Endothelial cell of umbilical vein (primary cell): ENCODE results near the gene OR51I2.

Experiments used
- EZH2 ChIP-seq: IDR thresholded peaks from 2 replicates; pipeline ENCODE4 v1.6.1; 2012; ENCODE audit warnings: borderline replicate concordance, low read depth, mild to moderate bottlenecking, moderate library complexity, low read length, inconsistent platforms; ENCODE audit not compliant: severe bottlenecking
- MAX ChIP-seq: IDR thresholded peaks from 2 replicates; pipeline ENCODE4 v1.6.1; 2011; ENCODE audit not compliant: insufficient read depth, insufficient read length
- MYC ChIP-seq: IDR thresholded peaks from one replicate; pipeline ENCODE4 v1.6.1; 2011; ENCODE audit warnings: mild to moderate bottlenecking, low read depth, low read length
- POLR2A ChIP-seq: IDR thresholded peaks from 2 replicates; pipeline ENCODE4 v1.6.1; 2012; ENCODE audit warnings: low read depth, mild to moderate bottlenecking, control low read depth, low read length
- TF ChIP-seq, protein P1 (sequence below), 2 donors: IDR thresholded peaks; 1 replicate in 1 of 2; 2 replicates in 1 of 2; pipeline ENCODE4 v1.5.1; 2011; ENCODE audit warnings: low read length in 2 of 2, mild to moderate bottlenecking in 2 of 2, moderate library complexity in 2 of 2, control low read depth in 1 of 2, inconsistent platforms in 1 of 2, low read depth in 1 of 2; ENCODE audit not compliant: insufficient read depth in 1 of 2; ENCODE audit errors: extremely low read depth in 1 of 2

DNA sequence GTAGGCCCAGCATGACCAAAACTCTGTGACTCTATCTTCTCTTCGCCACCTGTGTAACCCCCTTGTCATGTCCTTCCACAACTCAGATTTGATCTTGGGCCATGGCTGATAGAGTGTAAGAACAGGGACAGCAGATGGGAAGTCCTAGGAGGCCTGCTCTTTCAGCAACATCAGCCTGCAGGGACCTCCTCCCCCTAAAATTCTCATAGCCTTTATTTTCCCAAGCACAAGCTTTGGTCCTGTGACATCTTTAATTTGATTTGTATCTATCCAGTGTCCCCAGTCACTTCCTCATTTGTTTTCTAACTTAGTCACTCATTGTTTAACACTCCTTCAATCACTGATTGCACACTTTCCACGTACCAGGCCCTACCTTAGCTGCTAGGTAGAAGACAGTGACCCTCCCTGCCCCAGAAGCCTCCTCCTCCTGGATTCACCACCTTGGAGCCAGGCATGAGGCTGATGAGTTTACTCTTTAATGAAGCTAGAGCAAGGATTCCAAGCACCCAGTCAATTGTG, 55.3 kb downstream of the OR51I2 start:
- no peak for TF ChIP-seq MYC
- TF ChIP-seq, protein P1, sequence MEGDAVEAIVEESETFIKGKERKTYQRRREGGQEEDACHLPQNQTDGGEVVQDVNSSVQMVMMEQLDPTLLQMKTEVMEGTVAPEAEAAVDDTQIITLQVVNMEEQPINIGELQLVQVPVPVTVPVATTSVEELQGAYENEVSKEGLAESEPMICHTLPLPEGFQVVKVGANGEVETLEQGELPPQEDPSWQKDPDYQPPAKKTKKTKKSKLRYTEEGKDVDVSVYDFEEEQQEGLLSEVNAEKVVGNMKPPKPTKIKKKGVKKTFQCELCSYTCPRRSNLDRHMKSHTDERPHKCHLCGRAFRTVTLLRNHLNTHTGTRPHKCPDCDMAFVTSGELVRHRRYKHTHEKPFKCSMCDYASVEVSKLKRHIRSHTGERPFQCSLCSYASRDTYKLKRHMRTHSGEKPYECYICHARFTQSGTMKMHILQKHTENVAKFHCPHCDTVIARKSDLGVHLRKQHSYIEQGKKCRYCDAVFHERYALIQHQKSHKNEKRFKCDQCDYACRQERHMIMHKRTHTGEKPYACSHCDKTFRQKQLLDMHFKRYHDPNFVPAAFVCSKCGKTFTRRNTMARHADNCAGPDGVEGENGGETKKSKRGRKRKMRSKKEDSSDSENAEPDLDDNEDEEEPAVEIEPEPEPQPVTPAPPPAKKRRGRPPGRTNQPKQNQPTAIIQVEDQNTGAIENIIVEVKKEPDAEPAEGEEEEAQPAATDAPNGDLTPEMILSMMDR (IDR thresholded peaks at IDR 0.05; ENCODE audit: extremely low read depth in 1 of 2, insufficient read depth in 1 of 2, low read depth in 1 of 2, low read length in 2 of 2): no peak
- no peak for TF ChIP-seq POLR2A
- TF ChIP-seq MAX: no peak
- TF ChIP-seq EZH2: no peak
